Neutrophil (primary cell): ENCODE data around the gene SLX4IP.

Source experiments
- H3K27ac ChIP-seq: fragments of 200-600 bp; sonication (generic); 2 replicates; pipeline ENCODE4 v1.5.1; 2016; ENCODE audit warnings: mild to moderate bottlenecking, moderate library complexity
- H3K27me3 ChIP-seq: fragments of 200-600 bp; sonication (generic); 2 replicates; pipeline ENCODE4 v1.6.0; 2016; ENCODE audit warnings: mild to moderate bottlenecking
- H3K36me3 ChIP-seq: fragments of 200-600 bp; sonication (generic); 2 replicates; pipeline ENCODE4 v1.5.1; 2017
- H3K4me1 ChIP-seq, 2 experiments: fragments of 200-600 bp in 1 of 2; sonication (generic) in 1 of 2; 1 replicate in 1 of 2; 2 replicates in 1 of 2; pipeline versions ENCODE4 v1.5.1 to v1.6.1; 2013 to 2016; ENCODE audit warnings: low read depth in 1 of 2, low read length in 1 of 2, mild to moderate bottlenecking in 1 of 2, moderate library complexity in 1 of 2; ENCODE audit not compliant: control insufficient read depth in 1 of 2, insufficient read depth in 1 of 2
- H3K4me3 ChIP-seq, 2 experiments: fragments of 200-600 bp in 1 of 2; sonication (generic) in 1 of 2; 1 replicate in 1 of 2; 2 replicates in 1 of 2; pipeline ENCODE4 v1.5.1; 2013 to 2016; ENCODE audit warnings: low read depth in 1 of 2, low read length in 1 of 2, mild to moderate bottlenecking in 1 of 2, moderate library complexity in 1 of 2
- H3K9me3 ChIP-seq: fragments of 200-600 bp; sonication (generic); 2 replicates; pipeline ENCODE4 v1.5.1; 2016
- CTCF ChIP-seq: fragments of 200-600 bp; sonication (generic); IDR thresholded peaks from 2 replicates; pipeline ENCODE4 v1.5.1; 2016; ENCODE audit warnings: antibody characterized with exemption

Gene SLX4IP

DNA sequence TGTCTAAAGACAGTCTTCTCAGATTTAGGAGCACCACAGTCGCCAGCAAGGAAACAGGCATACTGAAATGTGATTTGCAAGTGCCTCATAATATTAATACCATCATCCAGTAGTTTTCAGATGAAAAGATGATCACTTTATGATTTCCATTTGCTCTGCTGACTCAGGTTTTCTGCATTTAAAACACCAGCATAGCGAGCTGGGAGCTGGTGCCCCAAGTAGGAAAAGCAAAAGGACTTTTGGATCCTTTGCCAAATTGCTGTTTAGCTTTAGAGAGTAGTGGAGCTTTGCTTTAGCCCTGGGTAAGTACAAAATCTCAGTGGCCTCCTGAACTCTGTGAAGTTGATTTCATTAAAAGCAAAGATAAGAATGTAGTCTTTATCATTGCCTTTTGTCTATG, 160.2 kb downstream of the SLX4IP start:
- Histone ChIP-seq H3K9me3 (no peaks in the 10 kb centered on the region), H3K4me1 (no peaks in the 10 kb centered on the region), H3K4me3 (no peak overlapping the region), H3K27ac (no peak overlapping the region), H3K27me3 (no peaks in the 10 kb centered on the region), H3K36me3 (no peaks in the 10 kb centered on the region)
- TF ChIP-seq CTCF = no peak

DNA sequence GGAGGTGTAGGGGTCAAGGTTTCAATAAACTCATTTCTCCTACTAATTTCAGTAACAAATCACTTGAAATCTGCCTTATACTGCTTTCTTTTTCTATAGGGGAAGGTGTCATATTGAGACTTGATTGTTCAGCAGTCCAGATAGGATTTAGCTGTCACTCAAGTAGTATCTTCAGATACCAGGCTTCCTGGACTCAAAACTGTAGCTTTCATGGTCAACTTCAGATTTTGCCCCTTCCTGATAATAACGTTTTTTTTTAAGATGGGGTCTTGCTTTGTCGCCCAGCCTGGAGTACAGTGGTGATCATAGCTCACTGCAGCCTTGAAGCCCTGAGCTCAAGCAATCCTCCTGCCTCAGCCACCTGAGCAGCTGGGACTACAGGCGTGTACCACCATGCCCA, 160.9 kb downstream of the SLX4IP start:
- no peaks in the 10 kb centered on the region for H3K36me3 ChIP-seq
- no peaks in the 10 kb centered on the region for H3K4me1 ChIP-seq
- no peak for TF ChIP-seq CTCF
- H3K27me3 ChIP-seq = no peaks in the 10 kb centered on the region
- H3K27ac ChIP-seq = no peak overlapping the region
- no peak overlapping the region for H3K4me3 ChIP-seq
- no peaks in the 10 kb centered on the region for H3K9me3 ChIP-seq

DNA sequence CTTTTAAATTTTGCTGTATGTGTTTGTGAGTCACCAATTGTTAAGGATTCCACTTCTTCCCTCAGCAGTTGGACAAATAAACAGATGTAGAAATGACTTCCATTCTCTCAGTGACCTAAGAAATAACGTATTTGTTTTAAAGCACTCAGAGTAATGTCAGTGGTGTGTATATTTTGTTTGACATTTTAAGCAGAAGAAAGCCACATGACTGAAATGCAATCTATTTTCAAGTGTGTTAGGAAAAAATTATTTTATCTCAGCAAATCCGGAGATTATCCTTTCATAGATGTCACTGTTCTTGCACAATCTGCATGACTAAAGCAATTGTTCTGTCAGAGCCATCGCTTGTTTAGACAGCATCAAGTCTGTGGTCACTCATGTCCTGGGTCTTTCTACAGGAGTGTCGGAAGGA, 161.6 kb downstream of the SLX4IP start:
- TF ChIP-seq CTCF = no peak
- H3K4me3 ChIP-seq = no peak overlapping the region
- H3K27ac ChIP-seq = no peak overlapping the region
- peaks cover 4% of the 10 kb centered on the region for H3K36me3 ChIP-seq
- no peaks in the 10 kb centered on the region for H3K4me1 ChIP-seq
- no peaks in the 10 kb centered on the region for H3K27me3 ChIP-seq
- H3K9me3 ChIP-seq = no peaks in the 10 kb centered on the region

GRCh38 chr20:10597637-10598036, 162.5 kb downstream of the SLX4IP start:
- Histone ChIP-seq H3K27ac (no peak overlapping the region), H3K4me3 (no peak overlapping the region), H3K9me3 (no peaks in the 10 kb centered on the region), H3K4me1 (no peaks in the 10 kb centered on the region), H3K36me3 (peaks cover 4% of the 10 kb centered on the region), H3K27me3 (no peaks in the 10 kb centered on the region)
- TF ChIP-seq CTCF = no peak

DNA sequence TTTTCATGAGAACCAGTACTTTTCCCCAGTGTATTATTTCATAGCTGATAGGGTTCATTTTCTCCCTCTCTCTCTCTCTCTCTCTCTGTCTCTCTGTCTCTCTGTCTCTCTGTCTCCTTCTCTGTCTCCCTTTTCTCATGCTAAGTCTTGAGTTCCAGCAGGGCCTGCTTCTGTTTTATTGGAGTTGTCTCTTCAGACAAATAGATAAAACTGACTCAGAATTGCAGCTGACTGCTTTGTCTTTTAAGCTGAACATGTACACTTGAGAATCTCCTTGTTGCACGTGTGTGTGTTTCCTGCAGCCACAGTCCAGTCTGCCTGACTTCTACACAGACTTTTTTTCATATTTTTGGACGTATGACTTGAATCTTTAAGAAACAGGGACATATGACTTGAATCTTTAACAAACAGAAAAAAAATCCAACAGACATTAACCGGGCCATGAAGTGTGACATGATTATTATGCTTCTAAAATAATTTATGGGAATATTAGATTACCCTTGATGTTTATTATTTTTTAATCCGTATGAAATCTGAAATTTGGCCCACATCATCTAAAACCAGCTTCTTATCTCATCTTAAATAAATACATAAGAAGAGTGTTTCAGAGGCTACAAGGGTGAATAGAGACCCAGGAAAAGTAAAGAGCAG, 167.2 kb downstream of the SLX4IP start:
- no peak for TF ChIP-seq CTCF
- no peaks in the 10 kb centered on the region for H3K4me1 ChIP-seq
- H3K27me3 ChIP-seq = no peaks in the 10 kb centered on the region
- H3K9me3 ChIP-seq = no peaks in the 10 kb centered on the region
- peaks cover 15% of the 10 kb centered on the region for H3K36me3 ChIP-seq
- H3K27ac ChIP-seq = no peak overlapping the region
- no peak overlapping the region for H3K4me3 ChIP-seq
